C4-2B (cell line): ENCODE measurements around the gene COL23A1.
A peak's percentile ranks its signal among the peaks of the same experiment; 100 is the strongest.

Source experiments
- H3K27ac ChIP-seq: fragments of 450-650 bp; 2 replicates; pipeline ENCODE4 v1.5.1; 2017
- ZFX ChIP-seq: fragments of 450-650 bp; IDR thresholded peaks from 2 replicates; pipeline ENCODE4 v1.6.1; 2017
- TF ChIP-seq, protein P1 (sequence below): fragments of 450-650 bp; conservative IDR thresholded peaks from 2 replicates; pipeline ENCODE4 v1.5.1; 2017; ENCODE audit warnings: mild to moderate bottlenecking

The COL23A1 gene

DNA sequence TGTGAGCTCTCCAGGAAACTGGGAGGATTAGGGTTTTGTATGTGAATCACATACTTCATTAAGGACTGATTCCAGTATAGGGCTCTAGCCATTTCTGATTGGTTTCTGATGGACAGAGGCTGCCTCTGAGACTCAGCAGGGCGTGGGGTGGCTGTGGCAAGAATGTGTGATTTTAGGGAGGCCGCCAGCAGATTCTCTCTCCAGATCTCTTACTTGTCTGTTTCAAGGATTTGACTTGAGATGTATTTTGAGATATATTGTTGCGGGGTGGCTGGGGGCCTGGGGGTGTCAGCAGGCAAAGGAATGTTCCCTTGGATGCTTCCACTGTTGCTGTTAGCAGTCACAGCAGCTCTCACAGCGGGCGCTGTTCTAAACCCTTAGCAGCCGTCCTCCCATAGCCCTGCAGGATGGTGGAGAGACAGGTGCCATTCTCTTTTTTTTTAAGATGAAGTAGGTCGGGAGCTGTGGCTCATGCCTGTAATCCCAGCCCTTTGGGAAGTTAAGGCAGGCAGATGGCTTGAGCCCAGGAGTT lies 393.8 kb downstream of the COL23A1 start:
- TF ChIP-seq, protein P1, sequence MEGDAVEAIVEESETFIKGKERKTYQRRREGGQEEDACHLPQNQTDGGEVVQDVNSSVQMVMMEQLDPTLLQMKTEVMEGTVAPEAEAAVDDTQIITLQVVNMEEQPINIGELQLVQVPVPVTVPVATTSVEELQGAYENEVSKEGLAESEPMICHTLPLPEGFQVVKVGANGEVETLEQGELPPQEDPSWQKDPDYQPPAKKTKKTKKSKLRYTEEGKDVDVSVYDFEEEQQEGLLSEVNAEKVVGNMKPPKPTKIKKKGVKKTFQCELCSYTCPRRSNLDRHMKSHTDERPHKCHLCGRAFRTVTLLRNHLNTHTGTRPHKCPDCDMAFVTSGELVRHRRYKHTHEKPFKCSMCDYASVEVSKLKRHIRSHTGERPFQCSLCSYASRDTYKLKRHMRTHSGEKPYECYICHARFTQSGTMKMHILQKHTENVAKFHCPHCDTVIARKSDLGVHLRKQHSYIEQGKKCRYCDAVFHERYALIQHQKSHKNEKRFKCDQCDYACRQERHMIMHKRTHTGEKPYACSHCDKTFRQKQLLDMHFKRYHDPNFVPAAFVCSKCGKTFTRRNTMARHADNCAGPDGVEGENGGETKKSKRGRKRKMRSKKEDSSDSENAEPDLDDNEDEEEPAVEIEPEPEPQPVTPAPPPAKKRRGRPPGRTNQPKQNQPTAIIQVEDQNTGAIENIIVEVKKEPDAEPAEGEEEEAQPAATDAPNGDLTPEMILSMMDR = no peak
- TF ChIP-seq ZFX = no peak
- H3K27ac ChIP-seq = no peak overlapping the region

DNA sequence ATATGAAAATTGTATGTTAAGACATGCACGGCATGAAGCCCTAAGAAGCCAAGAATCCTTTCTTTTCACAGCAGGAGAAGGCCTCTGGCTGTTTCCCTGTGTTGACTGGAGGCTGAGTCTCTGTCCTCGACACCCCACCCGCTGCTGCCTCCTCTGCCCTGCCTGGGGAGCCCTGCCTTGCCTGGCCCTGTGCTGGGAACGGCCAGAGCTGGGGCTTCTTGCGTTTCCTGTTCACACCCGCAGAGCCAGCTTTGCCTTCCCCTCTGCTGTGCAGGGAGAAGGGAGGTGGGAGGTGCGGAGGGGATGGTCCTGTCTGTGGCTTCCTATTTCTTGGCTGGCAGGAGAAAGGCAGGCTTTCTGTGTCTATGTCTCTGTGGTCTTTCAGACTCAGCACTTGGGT lies 396.2 kb downstream of the COL23A1 start:
- H3K27ac ChIP-seq = no peak overlapping the region

GRCh38 chr5:178193251-178193809 lies 396.9 kb downstream of the COL23A1 start:
- TF ChIP-seq ZFX = no peak
- TF ChIP-seq, protein P1 = no peak
- no peak overlapping the region for H3K27ac ChIP-seq

More for the DNA sequence above, 396.2 kb downstream of the COL23A1 start:
- no peak for TF ChIP-seq ZFX
- TF ChIP-seq, protein P1 = no peak

GRCh38 chr5:178192787-178193186 lies 397.4 kb downstream of the COL23A1 start:
- TF ChIP-seq, protein P1 = no peak
- no peak for TF ChIP-seq ZFX
- no peak overlapping the region for H3K27ac ChIP-seq

DNA sequence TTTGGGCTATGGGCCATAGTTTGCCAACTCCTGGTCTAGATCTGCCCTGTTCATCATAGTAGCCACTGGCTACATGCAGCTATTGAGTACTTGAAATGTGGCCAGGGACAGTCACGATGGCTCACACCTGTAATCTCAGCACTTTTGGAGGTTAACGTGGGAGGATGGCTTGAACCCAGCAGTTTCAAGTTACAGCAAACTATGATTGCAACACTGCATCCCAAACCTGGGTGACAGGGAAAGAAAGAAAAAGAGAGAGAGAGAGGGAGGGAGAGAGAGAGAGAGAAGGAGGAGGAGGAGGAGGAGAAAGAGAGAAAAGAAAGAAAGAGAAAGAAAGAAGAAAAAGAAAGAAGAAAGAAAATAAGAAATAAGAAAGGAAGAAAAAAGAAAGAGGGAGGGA lies 397.9 kb downstream of the COL23A1 start:
- TF ChIP-seq, protein P1 = no peak
- no peak for TF ChIP-seq ZFX
- peak overlapping the region; percentile 53; the same call in 1 of the 2 replicates for H3K27ac ChIP-seq

DNA sequence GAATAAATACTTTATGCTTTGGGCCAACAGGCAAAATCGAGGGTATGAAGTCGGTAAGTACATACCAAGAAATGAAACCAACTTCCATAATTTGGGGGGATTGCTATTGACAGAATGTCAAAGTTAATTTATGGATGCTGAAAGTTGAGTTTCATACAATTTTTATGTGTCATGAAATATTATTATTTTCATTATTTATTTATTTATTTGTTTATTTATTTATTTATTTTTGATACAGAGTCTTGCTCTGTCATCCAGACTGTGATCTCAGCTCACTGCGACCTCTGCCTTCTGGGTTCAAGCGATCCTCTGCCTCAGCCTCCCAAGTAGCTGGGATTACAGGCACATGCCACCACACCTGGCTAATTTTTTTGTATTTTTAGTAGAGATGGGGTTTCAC lies 398.5 kb downstream of the COL23A1 start:
- TF ChIP-seq, protein P1 = no peak
- TF ChIP-seq ZFX = no peak
- H3K27ac ChIP-seq = peak overlapping the region; percentile 53; the same call in 1 of the 2 replicates

GRCh38 chr5:178189433-178189832 lies 400.8 kb downstream of the COL23A1 start:
- H3K27ac ChIP-seq = no peak overlapping the region
- TF ChIP-seq, protein P1 = no peak
- no peak for TF ChIP-seq ZFX
